Occipital lobe (tissue), 2 donors: Measurements from ENCODE around the gene SCGB1D1. TPM values are rescaled to one million over a fixed set of nuclear protein-coding genes. Genes with fewer than 3 reads are reported as not detected.

Experiments used
- DNase-seq: peaks from one replicate; lab custom pipeline; 2025; lab: John Stamatoyannopoulos, UW
- total RNA-seq: library from RNA; depleted of rRNA; stranded (reverse); fragments of >200 nt; gene quantifications from one replicate; pipeline ENCODE4 v1.2.3, GENCODE V29; 2014

Gene SCGB1D1
- total RNA-seq, 1 donor from 2014 or later: not detected

DNA sequence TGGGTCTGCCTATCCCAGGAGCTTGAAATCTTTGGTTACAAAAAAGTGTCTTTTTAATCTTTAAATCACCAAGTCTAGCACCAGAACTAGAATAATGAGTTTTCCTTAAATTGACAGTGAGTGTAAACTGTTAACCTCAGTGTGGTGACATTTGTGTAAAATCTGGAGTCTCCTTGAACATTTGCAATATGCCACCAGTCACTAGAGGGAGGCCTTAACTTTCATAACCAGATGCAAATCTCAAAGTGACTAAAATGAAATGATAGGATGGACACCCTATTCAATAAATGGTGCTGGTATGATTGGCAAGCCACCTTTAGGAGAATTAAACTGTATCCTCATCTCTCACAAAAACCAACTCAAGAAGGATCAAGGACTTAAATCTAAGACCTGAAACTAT is 43.7 kb downstream of the SCGB1D1 start:
- no peak for DNase-seq

DNA sequence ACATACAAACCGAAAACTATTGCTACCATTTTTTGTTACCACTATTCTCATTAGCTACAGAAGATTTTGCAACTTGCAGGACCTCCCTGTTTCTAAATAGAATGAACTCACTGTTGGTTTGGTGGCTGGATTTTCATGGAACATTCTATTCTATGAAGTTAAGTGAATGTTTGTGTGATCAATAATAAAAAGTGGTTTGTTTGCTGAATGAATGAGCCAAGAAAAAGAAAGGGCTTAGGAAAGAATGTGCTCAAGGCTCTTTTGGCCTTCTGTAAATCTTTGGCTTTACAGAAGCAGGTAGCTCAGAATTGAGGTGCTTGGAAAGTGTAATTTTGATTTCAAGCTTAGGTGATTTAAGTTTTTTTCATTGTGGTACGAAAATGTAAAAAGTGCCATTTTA is 46.2 kb downstream of the SCGB1D1 start:
- DNase-seq: no peak

GRCh38 chr11:62237499-62237898 is 47.5 kb downstream of the SCGB1D1 start:
- no peak for DNase-seq

DNA sequence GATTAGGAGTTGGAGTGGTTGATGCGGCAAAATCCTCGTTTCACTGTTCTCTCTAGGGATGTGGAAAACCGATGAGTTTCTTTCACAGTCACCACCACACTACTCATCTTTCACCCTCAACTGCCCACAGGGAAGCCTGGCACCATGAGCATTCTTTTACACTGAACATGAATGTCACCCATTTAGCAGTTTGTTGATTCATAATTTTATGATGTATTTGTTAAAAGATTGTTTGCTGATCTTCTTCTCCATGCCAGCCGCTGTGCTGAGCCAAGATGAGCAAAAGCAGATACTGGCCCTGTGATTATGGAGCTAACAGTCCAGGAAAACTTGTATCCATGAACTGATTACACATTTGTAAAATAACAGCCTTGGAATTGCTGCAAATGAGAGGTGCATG is 48.1 kb downstream of the SCGB1D1 start:
- no peak for DNase-seq

DNA sequence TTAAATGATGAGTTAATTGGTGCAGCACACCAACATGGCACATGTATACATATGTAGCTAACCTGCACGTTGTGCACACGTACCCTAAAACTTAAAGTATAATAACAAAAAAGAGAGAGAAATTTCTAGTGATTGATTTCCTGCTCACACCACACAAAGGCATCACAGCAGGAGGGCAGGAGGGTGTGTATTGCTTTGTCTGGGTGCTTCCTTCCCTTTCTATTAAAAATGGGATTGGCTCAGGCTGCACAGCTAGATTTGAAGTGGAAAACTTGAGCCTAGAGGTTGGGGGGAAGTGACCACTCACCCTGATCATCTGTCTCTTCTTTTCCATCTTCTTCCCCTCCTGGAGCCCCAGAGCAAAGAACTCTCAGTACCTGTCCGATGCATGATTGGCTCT is 51.1 kb downstream of the SCGB1D1 start:
- DNase-seq: no peak

GRCh38 chr11:62242021-62242420 is 52.0 kb downstream of the SCGB1D1 start, which contains the start of gene SCGB1D2:
SCGB1D2 (plus strand) TSS chr11:62242239; CDS start chr11:62242308, 69 bp downstream.
- no peak for DNase-seq

Other genes with a start within 250 kb of the SCGB1D1 start
- 1.2 TPM for gene BEST1, start 239.9 kb upstream of the SCGB1D1 start, total RNA-seq
- gene FTH1, start 222.6 kb upstream of the SCGB1D1 start, total RNA-seq: 252 TPM
- gene INCENP, start 66.2 kb upstream of the SCGB1D1 start, total RNA-seq: 25.1 TPM
- not detected for gene SCGB2A1, start 18.5 kb downstream of the SCGB1D1 start, total RNA-seq
- gene SCGB1D2, start 52.0 kb downstream of the SCGB1D1 start, total RNA-seq: not detected
- gene SCGB2A2, start 79.9 kb downstream of the SCGB1D1 start, total RNA-seq: not detected
- not detected for gene SCGB1D4, start 108.9 kb downstream of the SCGB1D1 start, total RNA-seq
- 23.6 TPM for gene ASRGL1, start 147.2 kb downstream of the SCGB1D1 start, total RNA-seq
- gene SCGB1A1, start 228.8 kb downstream of the SCGB1D1 start, total RNA-seq: not detected